SIG-M5 (cell line): ENCODE measurements around the gene FAM107A.
"Not testable (repeated sequence)": the region's sequence is repeated elsewhere in the genome, so short reads cannot be mapped to it uniquely, and the experiment has no call there.

Experiments used
- DNase-seq: peaks from one replicate; lab custom pipeline; 2025; lab: John Stamatoyannopoulos, UW

Gene FAM107A

GRCh38 chr3:58536501-58537411, 40.4 kb downstream of the FAM107A start, which contains the start of gene ACOX2:
TSS of gene ACOX2 (minus strand) at chr3:58537190. CDS start at chr3:58535106, 2,084 bp downstream.
- no peak for DNase-seq

GRCh38 chr3:58535531-58536500, 41.4 kb downstream of the FAM107A start:
- DNase-seq, result no peak

DNA sequence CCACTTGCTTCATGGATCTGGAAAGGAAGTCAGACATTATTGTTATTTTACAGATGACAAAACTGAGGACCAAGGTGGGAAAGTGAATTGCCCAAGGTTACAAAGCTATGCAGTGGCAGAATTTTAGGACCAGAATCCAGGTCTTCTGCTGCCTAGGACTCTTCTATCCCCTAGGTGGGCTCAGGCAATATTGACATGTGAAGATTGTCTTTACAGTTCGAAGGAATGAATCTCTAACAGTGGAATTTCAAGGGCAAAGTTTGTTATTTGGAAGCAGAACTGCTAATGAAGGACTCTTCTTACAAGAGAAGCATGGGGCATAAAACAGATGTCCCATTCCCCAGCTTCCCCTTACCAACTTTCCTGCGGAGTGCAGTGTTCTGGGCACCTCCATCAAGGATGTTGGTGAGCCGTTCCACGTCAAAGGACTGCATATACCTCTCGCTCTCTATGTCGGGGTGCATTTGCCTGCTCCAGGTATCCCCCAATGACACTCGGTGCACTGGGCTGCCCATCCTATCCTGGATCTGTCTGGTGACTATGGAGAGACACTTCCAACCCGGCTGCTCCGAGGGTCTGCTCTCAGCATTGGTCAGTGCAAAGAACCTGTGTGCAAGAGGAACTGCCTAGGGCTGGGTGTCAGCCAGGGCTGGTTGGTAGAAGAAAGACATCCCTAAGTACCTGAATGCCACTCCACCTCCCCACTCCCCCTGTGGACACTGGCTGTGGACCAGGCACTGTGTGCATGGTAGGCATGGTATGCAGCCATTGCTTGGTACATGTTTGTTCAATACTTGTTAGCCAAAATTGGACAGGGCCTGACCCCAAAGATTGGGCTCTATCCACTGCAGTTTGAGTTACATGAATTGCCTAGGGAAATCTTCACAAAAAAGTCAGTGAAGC, 42.3 kb downstream of the FAM107A start:
- no peak for DNase-seq

DNA sequence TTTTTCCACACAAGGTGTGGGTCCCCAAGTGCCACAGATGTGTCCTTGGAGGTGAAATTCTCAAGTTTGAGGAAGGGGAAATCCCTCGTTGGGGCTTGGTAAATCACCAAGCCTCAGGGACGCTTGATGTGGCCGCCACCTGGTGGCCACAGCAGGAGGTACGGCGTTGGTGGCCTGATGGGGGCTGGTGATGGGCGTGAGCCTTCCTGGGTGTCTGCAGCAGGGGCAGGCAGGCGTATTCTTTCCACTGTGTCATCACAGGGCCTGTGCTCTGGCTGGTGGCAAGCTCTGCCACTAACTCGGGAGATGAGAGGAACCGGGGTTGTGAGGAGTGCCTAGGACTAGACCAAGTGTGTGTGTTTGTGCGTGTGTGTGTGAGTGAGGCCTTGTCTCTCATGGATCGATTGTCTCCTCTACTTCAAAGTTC, 44.4 kb downstream of the FAM107A start:
- DNase-seq, result no peak

DNA sequence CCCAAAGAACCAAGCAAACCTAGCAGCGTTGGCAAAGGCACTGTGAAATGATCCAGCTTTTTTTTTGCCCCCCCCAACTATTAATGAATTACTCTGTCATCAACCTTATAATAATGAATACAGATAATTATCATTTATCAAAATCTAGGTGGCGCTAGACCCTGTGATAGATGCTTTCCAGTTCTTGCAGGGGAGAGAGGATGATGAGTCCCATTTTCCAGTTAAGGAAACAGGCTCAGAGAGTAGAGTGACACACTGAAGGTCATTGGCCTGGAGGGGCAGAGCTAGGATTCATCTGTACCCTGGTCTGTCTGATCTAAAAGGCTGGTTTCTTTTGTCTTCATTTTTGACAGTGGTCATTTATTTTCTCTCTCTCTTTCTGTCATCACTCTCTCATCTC, 45.2 kb downstream of the FAM107A start:
- DNase-seq, result no peak

DNA sequence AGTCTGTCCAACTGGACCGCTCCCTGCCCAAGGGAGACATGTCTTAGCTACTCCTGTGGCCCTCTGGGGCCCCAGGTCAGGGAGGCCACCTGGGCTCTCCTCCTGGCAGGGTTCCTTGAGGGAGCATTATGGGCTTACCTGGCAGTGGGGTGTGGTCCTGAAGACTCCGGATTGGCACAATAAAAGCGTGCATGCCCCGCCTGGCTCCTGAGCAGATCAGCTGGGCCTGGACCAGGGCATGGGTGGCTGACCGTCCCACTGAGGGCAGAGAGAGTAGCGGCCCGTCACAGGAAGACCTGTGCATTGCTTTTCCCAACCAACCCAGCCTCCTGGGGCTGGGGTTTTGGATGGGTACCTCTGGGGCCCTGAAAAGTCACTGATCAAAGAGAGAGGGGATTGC, 45.6 kb downstream of the FAM107A start:
- DNase-seq, result no peak

DNA sequence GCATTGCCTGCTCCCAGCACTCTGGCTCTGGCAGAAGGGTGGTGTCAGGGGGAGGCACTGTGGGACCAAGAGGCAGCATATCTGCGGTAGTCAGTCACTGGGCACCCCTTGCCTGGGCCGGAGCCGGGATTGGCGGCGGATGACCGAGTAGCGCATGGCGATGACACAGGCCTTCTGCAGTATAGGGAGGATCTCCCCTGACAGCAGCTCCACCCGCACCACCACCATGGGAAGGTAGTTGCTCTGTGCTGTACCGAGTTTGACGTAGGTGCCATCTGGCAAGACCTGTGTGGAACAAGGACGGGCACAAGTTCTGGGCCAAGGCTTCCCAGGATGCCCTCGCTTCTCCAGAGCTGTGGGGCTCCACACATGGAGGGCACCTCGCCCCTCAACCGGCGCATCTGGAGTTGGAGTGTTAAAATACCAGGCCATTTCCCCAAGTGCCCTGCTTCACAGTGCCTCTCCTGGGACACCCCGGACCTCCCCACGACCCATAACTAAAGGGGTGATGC, 46.8 kb downstream of the FAM107A start:
- DNase-seq, result no peak

- no peak for DNase-seq
These were observed 47.5 kb downstream of the FAM107A start for GRCh38 chr3:58529516-58530353.

- DNase-seq, result no peak
These were observed 48.6 kb downstream of the FAM107A start for GRCh38 chr3:58528629-58529028.

DNA sequence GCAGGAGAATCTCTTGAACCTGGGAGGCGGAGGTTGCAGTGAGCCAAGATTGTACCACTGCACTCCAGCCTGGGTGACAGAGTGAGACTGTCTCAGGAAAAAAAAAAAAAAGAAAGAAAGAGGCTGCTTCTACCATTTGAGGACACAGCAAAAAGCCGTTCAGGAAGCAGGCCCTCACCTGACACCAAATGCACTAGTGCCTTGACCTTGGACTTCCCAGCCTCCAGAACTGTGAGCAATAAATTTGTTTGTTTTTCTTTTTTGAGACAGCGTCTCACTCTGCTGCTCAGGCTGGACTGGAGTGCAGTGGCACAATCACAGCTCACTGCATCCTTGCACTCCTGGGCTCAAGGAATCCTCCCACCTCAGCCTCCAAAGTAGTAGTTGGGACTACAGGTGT, 49.8 kb downstream of the FAM107A start:
- DNase-seq, result not testable (repeated sequence)

- DNase-seq, result peak; percentile 65
These were observed 50.7 kb downstream of the FAM107A start for GRCh38 chr3:58526515-58526957.

- DNase-seq, result no peak
These were observed 52.8 kb downstream of the FAM107A start for GRCh38 chr3:58524326-58524888.

GRCh38 chr3:58522759-58523425, 54.3 kb downstream of the FAM107A start:
- DNase-seq, result no peak

DNA sequence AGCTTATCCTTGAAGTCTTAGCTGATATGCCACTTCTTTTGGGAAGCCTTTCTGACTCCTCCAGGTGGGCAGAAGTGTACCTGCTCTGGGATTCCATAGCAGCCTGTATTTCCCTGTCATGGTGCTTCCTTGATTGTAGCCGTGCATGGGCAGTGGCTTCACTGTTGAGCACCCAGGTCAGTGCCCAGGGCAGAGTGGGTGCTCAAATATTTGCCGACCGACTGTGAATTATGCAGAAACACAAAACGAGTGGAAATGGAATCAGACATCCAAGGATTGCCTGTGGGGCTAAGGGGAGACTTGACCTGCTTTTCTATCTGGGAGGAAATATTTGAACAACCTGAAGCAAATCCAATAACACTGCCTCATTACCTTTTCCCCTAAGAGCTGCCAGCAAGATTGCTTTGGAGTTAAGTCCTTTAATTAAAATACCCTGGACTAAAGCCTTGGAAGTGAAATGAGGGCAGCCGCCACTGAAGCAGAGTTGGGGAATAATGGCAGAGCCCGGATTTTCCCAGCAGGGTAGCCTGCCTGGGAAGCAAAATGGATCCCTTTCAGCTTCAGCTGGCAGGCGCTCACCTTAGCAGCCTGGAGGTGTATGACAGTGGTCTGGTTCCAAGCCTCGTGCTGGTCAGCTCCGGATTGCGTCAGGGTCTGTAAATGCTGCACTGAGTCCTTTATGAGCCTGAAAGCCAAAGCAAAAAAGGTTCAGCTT, 55.1 kb downstream of the FAM107A start:
- no peak for DNase-seq

DNA sequence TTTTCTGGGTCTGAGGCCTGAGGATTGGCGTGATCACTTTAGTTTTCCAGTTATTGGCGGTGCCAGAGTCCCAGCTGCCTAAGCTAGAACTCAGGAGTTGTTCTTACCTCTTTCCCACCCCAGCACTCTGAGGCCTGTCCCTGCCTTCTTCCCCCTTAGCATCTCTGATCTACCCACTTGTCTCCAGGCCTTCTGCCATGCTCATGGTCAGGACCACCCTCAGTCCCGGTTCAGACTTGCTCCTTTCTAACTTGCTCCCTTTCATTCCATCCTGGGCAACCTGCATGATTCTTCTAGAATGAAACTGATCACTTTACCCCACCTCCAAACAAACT, 55.9 kb downstream of the FAM107A start:
- no peak for DNase-seq

GRCh38 chr3:58520403-58521335, 56.5 kb downstream of the FAM107A start:
- DNase-seq, result no peak

DNA sequence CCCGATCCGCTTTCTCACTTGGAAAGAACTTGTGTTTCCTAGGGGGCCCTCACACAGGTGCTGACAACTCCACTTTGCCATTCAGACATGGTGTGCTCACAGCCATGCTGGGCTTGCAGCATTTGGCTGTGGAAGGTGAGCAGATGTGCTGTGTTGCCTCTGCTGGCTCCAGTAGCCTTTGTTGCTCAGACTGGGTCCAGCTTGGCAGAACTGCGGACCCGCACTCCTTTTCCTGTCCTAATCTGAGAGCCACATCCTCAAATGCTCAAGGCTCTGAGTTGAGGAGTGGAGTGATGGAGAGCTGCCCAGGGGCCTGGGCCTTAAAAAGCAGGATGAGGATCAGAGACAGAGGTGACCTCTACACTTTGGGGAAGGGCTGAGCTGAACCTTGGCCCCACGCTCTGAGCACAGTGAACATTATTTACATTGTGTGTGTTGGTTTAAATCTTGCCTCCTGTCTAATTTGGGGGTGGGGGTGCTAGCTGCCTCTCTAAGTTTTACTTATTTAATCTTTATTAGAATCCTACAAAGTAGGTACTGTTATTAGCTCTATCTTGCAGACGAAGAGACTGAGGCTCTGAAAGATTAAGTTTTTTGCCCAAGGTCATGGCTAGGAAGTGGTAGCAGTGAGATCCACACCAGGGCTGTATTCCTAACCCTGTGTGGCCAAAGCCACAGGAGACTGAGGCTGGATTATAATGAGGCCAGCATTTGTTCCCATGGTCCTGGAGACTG, 57.4 kb downstream of the FAM107A start:
- no peak for DNase-seq
